SKM-1 (cell line): ENCODE measurements around the gene CAP2.
A peak's percentile ranks its signal among the peaks of the same experiment; 100 is the strongest.

Source experiments
- DNase-seq: peaks from one replicate; lab custom pipeline; 2025; ENCODE audit not compliant: unreplicated experiment; lab: John Stamatoyannopoulos, UW

CAP2 gene

GRCh38 chr6:17392978-17393891 is at the start of gene CAP2:
CAP2 (plus strand) TSS chr6:17393595; CDS start chr6:17421556, 27,961 bp downstream.
- no peak for DNase-seq

- no peak for DNase-seq
Measured at GRCh38 chr6:17347012-17347411, 46.4 kb upstream of the CAP2 start.

- DNase-seq: no peak
Measured at GRCh38 chr6:17349427-17349826, 44.0 kb upstream of the CAP2 start.

GRCh38 chr6:17352302-17352701 is 41.1 kb upstream of the CAP2 start:
- DNase-seq: no peak

- DNase-seq: no peak
Measured at GRCh38 chr6:17353440-17354175, 39.8 kb upstream of the CAP2 start.

GRCh38 chr6:17354700-17355403 is 38.5 kb upstream of the CAP2 start:
- no peak for DNase-seq

- DNase-seq: no peak
Measured at GRCh38 chr6:17355404-17355774, 38.0 kb upstream of the CAP2 start.

- no peak for DNase-seq
Measured at GRCh38 chr6:17358515-17358914, 34.9 kb upstream of the CAP2 start.

- DNase-seq: no peak
Measured at GRCh38 chr6:17360564-17360963, 32.8 kb upstream of the CAP2 start.

GRCh38 chr6:17361013-17361412 is 32.4 kb upstream of the CAP2 start:
- DNase-seq: no peak

GRCh38 chr6:17365961-17366360 is 27.4 kb upstream of the CAP2 start:
- no peak for DNase-seq

GRCh38 chr6:17367868-17368267 is 25.5 kb upstream of the CAP2 start:
- DNase-seq: no peak

GRCh38 chr6:17381424-17382147 is 11.8 kb upstream of the CAP2 start:
- peak; percentile 23 for DNase-seq

- no peak for DNase-seq
Measured at GRCh38 chr6:17385660-17386059, 7.7 kb upstream of the CAP2 start.

- no peak for DNase-seq
Measured at GRCh38 chr6:17388365-17388764, 5.0 kb upstream of the CAP2 start.

- DNase-seq: no peak
Measured at GRCh38 chr6:17389274-17389847, 4.0 kb upstream of the CAP2 start.

- no peak for DNase-seq
Measured at GRCh38 chr6:17390276-17390675, 3.1 kb upstream of the CAP2 start.

GRCh38 chr6:17391976-17392375 is 1.4 kb upstream of the CAP2 start:
- no peak for DNase-seq

- peak; percentile 41 for DNase-seq
Measured at GRCh38 chr6:17393892-17394631, 667 bp downstream of the CAP2 start.

GRCh38 chr6:17395112-17395511 is 1.7 kb downstream of the CAP2 start:
- no peak for DNase-seq
